ENCODE results near the gene SLC27A5.

DNA sequence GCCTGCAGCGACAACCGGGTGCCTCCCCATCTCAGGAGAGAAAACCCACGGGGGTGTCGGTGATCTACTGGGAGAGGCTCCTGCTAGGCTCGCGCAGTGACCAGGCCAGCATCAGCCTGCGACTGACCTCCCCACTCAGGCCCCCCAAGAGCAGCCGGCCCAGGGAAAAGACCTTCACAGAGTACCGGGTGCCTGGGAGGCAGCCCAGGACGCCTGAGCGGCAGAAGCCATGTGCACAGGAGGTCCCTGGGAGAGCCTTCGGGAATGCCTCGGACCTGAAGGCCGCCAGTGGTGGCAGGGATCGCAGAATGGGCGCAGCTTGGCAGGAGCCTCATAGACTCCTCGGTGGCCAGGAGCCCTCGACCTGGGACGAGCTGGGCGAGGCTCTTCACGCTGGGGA, 56.5 kb downstream of the SLC27A5 start:
- TF ChIP-seq FOXP2 (optimal IDR thresholded peaks at IDR 0.05; ENCODE audit: control extremely low read depth, extremely low read length, insufficient read depth) (no peak), EZH2 (IDR thresholded peaks at IDR 0.05) (no peak)
